Activated CD4-positive, alpha-beta T cell treated with anti-CD3 and anti-CD28 coated beads, Interleukin-2, Interleukin-4, amounts not matched to agents 100 ng/mL and 50 ng/mL, durations not matched to agents 16 hours and 8 hours (primary cell): ENCODE data around the gene TAF4B.
"Not testable (repeated sequence)": the region's sequence is repeated elsewhere in the genome, so short reads cannot be mapped to it uniquely, and the experiment has no call there.

ENCODE experiments used
- DNase-seq: peaks from one replicate; pipeline ENCODE4 v3.0.0-alpha.2; 2020; ENCODE audit warnings: low spot score

The TAF4B gene

GRCh38 chr18:26233208-26233607 lies 7.0 kb downstream of the TAF4B start:
- DNase-seq: no peak

DNA sequence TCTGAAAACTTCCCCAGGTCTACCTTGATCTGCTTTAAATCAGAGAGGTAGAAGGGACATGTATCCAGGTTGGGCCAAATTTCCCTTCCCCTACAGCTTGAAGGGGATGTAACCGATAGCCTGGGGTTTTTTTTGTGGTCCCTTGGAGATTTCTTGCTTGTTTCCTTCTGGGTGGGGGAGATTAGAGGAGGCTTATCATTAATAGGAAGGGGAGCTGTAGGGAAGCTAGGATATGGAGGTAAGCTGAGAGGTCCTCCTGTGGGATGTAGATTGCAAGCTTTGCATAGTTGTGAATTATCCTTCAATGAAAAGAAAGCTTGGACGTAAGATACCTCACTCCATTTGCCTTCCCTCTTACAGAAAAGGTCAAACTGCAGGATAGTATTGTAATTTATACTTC lies 11.1 kb downstream of the TAF4B start:
- not testable (repeated sequence) for DNase-seq

- DNase-seq: not testable (repeated sequence)
These were observed 12.5 kb downstream of the TAF4B start for GRCh38 chr18:26238718-26239117.

- DNase-seq: not testable (repeated sequence)
These were observed 16.1 kb downstream of the TAF4B start for GRCh38 chr18:26242392-26242791.

DNA sequence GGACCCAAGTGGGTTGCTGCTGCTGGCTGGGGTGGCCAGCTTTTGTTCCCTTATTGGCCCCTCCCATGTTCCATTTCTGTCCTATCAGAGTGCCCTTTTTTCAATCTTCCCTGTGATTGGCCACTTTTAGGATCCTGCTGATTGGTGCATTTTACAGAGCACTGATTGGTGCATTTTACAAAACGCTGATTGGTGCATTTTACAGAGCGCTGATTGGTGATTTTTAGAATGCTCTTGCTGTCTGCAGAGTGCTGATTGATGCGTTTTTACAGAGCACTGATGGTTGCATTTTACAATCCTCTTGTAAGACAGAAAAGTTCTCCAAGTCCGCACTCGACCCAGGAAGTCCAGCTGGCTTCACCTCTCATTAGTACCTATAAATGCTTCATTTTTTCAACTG lies 19.2 kb downstream of the TAF4B start:
- not testable (repeated sequence) for DNase-seq

- DNase-seq: no peak
These were observed 26.2 kb downstream of the TAF4B start for GRCh38 chr18:26252411-26252810.

- not testable (repeated sequence) for DNase-seq
These were observed 28.6 kb downstream of the TAF4B start for GRCh38 chr18:26254808-26255207.

- DNase-seq: no peak
These were observed 29.7 kb downstream of the TAF4B start for GRCh38 chr18:26255695-26256622.

DNA sequence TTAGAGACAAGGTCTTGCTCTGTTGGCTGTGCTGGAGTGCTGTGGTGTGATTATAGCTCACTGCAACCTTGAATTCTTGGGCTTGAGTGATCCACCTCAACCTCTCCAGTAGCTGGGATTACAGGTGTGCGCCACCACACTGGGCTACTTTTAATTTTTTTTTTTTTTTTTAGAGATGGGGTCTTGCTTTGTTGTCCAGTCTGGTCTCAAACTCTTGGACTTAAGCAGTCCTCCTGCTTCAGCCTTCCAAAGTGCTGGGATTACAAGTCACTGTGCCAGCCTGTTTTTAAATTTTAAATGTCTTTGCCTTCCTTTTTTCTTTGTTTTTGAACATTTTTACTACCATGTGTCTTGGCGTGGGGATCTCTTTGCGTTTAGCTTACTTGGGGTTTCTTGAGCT lies 32.5 kb downstream of the TAF4B start:
- no peak for DNase-seq

DNA sequence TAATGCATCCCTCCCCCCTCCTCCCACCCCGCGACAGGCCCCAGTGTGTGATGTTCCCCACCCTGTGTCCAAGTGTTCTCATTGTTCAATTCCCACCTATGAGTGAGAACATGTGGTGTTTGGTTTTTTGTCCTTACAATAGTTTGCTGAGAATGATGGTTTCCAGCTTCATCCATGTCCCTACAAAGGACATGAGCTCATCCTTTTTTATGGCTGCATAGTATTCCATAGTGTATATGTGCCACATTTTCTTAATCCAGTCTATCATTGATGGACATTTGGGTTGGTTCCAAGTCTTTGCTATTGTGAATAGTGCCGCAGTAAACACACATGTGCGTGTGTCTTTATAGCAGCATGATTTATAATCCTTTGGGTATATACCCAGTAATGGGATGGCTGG lies 33.2 kb downstream of the TAF4B start:
- DNase-seq: not testable (repeated sequence)

GRCh38 chr18:26262156-26262555 lies 35.9 kb downstream of the TAF4B start:
- DNase-seq: no peak

GRCh38 chr18:26267357-26267930 lies 41.2 kb downstream of the TAF4B start:
- no peak for DNase-seq

GRCh38 chr18:26268454-26268853 lies 42.2 kb downstream of the TAF4B start:
- DNase-seq: no peak

DNA sequence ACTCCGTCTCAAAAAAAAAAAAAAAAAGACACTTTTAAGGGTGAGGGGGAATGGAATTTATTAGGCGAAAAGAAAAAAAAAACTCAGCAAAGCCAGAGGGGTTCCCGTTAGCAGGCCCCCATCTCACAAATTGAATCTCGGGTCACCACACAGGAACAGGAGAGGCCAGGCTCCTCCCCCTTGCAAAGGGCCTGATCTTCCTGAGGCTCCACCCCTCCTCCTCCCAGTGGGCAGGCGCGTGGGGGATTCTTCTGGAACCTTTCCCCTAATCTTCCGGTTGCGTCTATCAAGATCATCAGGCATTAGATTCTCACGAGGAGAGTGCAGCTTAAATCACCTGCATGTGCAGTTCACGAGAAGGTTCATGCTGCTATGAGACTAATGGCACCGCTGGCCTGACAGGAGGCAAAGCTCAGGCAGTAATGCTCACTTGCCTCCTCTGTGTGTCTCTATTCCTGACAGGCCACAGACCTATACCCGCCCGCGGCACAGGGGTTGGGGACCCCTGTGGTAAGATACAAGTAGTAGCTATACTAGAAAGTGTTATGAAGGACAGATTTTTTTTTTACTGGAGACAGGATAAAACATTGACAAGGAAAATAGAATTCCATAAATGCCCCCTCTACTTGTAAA lies 45.8 kb downstream of the TAF4B start:
- no peak for DNase-seq

DNA sequence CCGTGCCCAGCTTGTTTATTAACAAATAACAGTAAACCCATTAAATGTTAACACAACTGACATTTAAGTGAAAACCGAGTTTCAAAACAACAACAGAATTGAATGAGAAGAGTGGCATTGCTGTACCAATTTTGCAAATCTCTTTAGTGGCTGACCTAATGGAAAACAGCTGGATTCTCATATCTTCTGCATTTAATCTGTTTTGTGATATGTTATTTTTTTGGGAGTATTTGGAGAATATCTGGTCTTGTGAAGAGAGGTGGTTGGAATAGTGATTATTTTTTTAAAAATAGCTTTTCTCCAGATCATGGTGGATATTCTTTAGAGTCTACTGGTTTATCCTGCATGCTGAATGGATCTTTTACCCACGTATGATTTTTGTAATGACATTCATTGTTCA lies 51.1 kb downstream of the TAF4B start:
- no peak for DNase-seq

- no peak for DNase-seq
These were observed 53.2 kb downstream of the TAF4B start for GRCh38 chr18:26279428-26279827.

DNA sequence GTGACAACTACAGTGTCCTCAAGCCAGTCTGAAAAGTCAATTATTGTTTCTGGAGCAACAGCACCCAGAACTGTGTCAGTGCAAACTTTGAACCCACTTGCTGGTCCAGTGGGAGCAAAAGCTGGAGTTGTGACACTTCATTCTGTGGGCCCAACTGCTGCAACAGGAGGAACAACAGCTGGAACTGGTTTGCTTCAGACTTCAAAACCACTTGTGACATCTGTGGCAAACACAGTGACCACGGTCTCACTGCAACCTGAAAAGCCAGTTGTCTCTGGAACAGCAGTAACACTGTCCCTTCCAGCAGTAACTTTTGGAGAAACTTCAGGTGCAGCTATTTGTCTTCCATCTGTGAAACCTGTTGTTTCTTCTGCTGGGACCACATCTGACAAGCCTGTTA lies 59.8 kb downstream of the TAF4B start:
- no peak for DNase-seq

DNA sequence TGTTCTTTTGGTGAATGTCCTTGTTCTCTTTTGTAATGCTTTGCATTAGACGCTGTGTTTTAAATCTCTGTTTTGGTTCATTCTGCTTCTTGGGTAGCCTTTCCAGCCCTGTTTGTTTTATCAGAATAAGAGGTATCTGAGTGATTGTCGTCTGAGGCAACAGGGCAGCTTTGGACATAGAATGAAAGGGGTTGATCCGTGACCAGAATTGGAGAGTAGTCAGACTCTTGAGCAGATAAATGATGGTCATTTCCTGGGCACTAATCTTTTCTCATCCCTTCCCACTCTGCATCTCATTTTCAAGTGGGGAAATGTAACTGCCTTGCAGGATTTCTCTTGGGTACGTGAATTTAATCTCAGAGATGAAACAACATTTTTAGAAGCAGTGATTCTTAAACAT lies 61.4 kb downstream of the TAF4B start:
- DNase-seq: no peak

DNA sequence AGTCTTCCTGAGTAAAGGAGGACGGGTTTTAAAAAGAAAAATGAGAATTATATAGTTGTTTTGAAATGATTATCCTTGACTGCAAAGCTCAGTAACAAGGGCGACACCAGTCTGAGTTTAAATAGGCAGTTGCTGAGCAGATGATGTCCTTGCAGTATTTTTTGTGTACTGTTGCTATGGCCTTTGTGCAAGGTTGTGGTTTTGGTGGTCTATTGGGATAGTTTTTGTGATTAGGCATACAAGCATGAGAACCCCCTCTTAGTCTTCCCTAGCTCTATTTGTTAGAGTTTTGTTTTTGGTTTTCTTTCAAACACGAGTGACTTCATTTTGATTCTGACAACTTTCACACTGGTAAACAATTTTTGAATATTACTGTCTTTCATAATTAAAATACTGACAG lies 64.1 kb downstream of the TAF4B start:
- DNase-seq: no peak

DNA sequence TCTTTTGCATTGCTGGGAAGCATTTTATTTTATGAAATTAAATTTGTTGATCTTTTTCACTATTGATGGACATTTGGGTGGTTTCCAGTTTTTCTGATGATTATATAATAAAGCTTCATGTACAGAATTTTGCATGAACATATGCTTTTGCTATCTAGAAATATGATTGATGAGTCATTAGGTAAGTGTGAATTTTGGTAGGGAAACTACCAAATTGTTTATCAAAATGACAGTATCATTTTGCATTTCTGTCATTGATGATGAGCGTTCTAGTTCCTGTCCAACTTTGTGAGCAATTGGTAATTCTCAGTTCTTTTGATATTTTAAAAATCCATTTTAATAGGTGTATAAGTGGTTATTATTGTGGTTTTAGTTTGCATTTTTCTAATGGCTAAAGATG lies 67.7 kb downstream of the TAF4B start:
- DNase-seq: no peak

- no peak for DNase-seq
These were observed 71.9 kb downstream of the TAF4B start for GRCh38 chr18:26298107-26298506.

DNA sequence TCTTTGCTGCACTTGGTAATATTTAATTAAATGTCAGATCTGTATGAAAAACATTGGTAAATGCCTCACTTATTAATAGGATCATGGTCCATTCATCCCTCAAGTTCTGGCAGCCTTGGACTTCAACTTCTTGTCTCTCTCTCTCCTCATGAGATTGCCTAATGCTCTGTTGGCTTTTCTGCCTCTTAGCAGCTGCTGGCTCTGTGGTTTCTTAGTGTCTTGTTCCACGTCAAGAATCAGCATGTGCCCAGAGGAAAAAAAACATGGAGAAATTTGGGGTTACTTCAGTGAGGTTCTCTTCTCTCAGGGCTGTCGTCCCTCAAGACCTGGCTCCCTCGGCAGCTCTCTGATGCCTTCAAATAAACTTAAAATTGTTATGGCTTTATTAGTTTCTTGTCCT lies 75.4 kb downstream of the TAF4B start:
- DNase-seq: no peak

DNA sequence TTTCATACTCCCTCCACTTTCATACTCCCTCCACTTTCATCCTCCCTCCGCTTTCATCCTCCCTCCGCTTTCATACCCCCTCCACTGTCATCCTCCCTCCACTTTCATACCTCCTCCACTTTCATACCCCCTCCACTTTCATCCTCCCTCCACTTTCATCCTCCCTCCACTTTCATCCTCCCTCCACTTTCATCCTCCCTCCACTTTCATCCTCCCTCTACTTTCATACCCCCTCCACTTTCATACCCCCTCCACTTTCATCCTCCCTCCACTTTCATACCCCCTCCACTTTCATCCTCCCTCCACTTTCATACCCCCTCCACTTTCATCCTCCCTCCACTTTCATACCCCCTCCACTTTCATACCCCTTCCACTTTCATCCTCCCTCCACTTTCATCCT lies 77.0 kb downstream of the TAF4B start:
- not testable (repeated sequence) for DNase-seq
